Measurements from ENCODE around the gene PTPN1.

DNA sequence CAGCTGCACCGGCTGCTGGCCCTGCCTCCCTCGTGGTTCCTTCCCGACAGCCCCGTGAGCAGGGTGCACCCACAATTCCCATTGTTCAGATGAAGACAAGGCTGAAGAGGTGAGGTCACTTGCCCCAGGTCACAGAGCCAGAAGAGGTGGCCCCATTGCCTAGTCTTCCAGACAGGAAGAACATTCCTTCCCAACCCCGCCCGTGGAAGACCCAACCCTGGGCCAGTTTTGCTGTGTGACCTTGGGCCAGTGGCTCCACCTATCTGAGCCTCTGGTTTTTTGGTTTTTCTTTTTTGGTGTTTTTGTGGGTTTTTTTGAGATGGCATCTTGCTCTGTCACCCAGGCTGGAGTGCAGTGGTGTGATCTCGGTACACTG is 119.5 kb downstream of the PTPN1 start:
- TF ChIP-seq SMAD1 (CRISPR knock-in tag; IDR thresholded peaks at IDR 0.05; ENCODE audit: borderline replicate concordance, low read depth): no peak
- TF ChIP-seq ZNF652 (CRISPR knock-in tag; IDR thresholded peaks at IDR 0.05; ENCODE audit: borderline replicate concordance, low read depth): no peak
- TF ChIP-seq JUND (CRISPR knock-in tag; IDR thresholded peaks at IDR 0.05): no peak
